T-helper 1 cell treated with Interleukin-12 subunit alpha and Interleukin-12 subunit beta and Interleukin-4 antibody, amounts not matched to agents 30 μg/mL and 1 μg/mL, for 36 hours (primary cell): ENCODE measurements around the gene UGT3A1.

ENCODE experiments used
- H3K27ac Mint-ChIP-seq: one replicate; pipeline ENCODE4 v1.8.0; 2021; ENCODE audit warnings: mild to moderate bottlenecking, mixed read lengths
- H3K27me3 Mint-ChIP-seq: one replicate; pipeline ENCODE4 v1.8.0; 2021; ENCODE audit warnings: low read depth, mixed read lengths
- H3K36me3 Mint-ChIP-seq: one replicate; pipeline ENCODE4 v1.8.0; 2021; ENCODE audit warnings: low read depth, mixed read lengths
- H3K4me1 Mint-ChIP-seq: one replicate; pipeline ENCODE4 v1.8.0; 2021; ENCODE audit warnings: low read depth, mixed read lengths
- H3K4me3 Mint-ChIP-seq: one replicate; pipeline ENCODE4 v1.8.0; 2021; ENCODE audit warnings: mild to moderate bottlenecking, moderate library complexity, mixed read lengths
- H3K9me3 Mint-ChIP-seq: one replicate; pipeline ENCODE4 v1.8.0; 2021; ENCODE audit warnings: mixed read lengths

The UGT3A1 gene

GRCh38 chr5:35908228-35908627 is 83.0 kb downstream of the UGT3A1 start:
- H3K4me1 Mint-ChIP-seq, result peaks cover 37% of the 10 kb centered on the region
- no peak overlapping the region for H3K4me3 Mint-ChIP-seq
- H3K9me3 Mint-ChIP-seq, result peaks cover 26% of the 10 kb centered on the region
- H3K36me3 Mint-ChIP-seq, result peaks cover 12% of the 10 kb centered on the region
- no peak overlapping the region for H3K27ac Mint-ChIP-seq
- H3K27me3 Mint-ChIP-seq, result peaks cover 3% of the 10 kb centered on the region

- Mint-ChIP-seq H3K27me3 (no peaks in the 10 kb centered on the region), H3K27ac (peak overlapping the region; percentile 60), H3K36me3 (peaks cover 1% of the 10 kb centered on the region), H3K9me3 (no peaks in the 10 kb centered on the region), H3K4me3 (peak overlapping the region; percentile 1), H3K4me1 (peaks cover 63% of the 10 kb centered on the region)
These were observed 86.6 kb downstream of the UGT3A1 start for GRCh38 chr5:35904443-35905132.

GRCh38 chr5:35903631-35904203 is 87.5 kb downstream of the UGT3A1 start:
- no peaks in the 10 kb centered on the region for H3K9me3 Mint-ChIP-seq
- peaks cover 1% of the 10 kb centered on the region for H3K36me3 Mint-ChIP-seq
- H3K27ac Mint-ChIP-seq, result peak overlapping the region; percentile 60
- peaks cover 67% of the 10 kb centered on the region for H3K4me1 Mint-ChIP-seq
- H3K4me3 Mint-ChIP-seq, result peak overlapping the region; percentile 1
- H3K27me3 Mint-ChIP-seq, result no peaks in the 10 kb centered on the region

GRCh38 chr5:35902046-35902672 is 89.0 kb downstream of the UGT3A1 start:
- Mint-ChIP-seq H3K9me3 (no peaks in the 10 kb centered on the region), H3K36me3 (peaks cover 1% of the 10 kb centered on the region), H3K27ac (peak overlapping the region; percentile 49), H3K4me3 (peak overlapping the region; percentile 19), H3K27me3 (no peaks in the 10 kb centered on the region), H3K4me1 (peaks cover 64% of the 10 kb centered on the region)
